Stimulated activated naive B cell treated with anti-CD40 and anti-IgM and Interleukin-4, amounts not matched to agents 10 μg/mL and 1 μg/mL and 100 μg/mL, for 72 hours (primary cell): ENCODE results near the gene KAZN.

Experiments
- ATAC-seq, 2 donors: fragments of 150-1000 bp; cut with Tn5 transposase; replicated peaks; 2 replicates each; pipeline ENCODE4 v1.10.0; 2021; ENCODE audit warnings: moderate library complexity in 1 of 2
- DNase-seq: peaks from one replicate; pipeline ENCODE4 v3.0.0; 2021
- H3K27ac Mint-ChIP-seq: one replicate; pipeline ENCODE4 v1.8.0; 2022; ENCODE audit warnings: mild to moderate bottlenecking, mixed read lengths
- H3K27me3 Mint-ChIP-seq, 2 donors: one replicate each; pipeline ENCODE4 v1.8.0; 2022; ENCODE audit warnings: mixed read lengths in 2 of 2
- H3K36me3 Mint-ChIP-seq, 2 donors: one replicate each; pipeline ENCODE4 v1.8.0; 2022; ENCODE audit warnings: mixed read lengths in 2 of 2, mild to moderate bottlenecking in 1 of 2
- H3K4me1 Mint-ChIP-seq, 2 donors: one replicate each; pipeline ENCODE4 v1.8.0; 2022; ENCODE audit warnings: mixed read lengths in 2 of 2, mild to moderate bottlenecking in 1 of 2
- H3K4me3 Mint-ChIP-seq, 2 donors: one replicate each; pipeline ENCODE4 v1.8.0; 2022; ENCODE audit warnings: mild to moderate bottlenecking in 2 of 2, mixed read lengths in 2 of 2, moderate library complexity in 1 of 2
- H3K9me3 Mint-ChIP-seq, 2 donors: one replicate each; pipeline ENCODE4 v1.8.0; 2022; ENCODE audit warnings: mixed read lengths in 2 of 2, mild to moderate bottlenecking in 1 of 2

The KAZN gene

DNA sequence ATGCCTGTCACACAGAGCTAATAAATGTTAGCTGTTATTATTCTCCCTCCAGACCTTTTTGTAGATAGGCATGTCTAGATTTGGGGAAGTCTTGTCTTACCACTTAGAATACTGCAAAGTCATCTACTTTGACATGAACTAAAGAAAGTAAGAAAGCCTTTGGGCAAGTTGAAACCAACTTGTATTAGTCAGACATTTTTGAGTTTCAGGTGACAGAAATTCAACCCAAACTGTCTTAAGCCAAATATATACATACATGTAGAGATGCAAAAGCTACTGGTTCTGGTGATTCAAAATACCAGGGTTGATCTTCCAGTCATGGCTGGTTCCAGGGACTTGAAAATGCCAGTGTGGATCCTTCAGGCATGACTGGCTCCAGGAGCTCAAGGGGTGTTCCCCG lies 278.3 kb downstream of the KAZN start:
- no peak for ATAC-seq
- H3K4me3 Mint-ChIP-seq = no peak overlapping the region
- H3K4me1 Mint-ChIP-seq = peaks cover 5 to 6% of the 10 kb centered on the region in 2 donors

GRCh38 chr1:14877224-14877623 lies 278.7 kb downstream of the KAZN start:
- Mint-ChIP-seq H3K27me3 (no peaks in the 10 kb centered on the region), H3K27ac (no peak overlapping the region), H3K4me1 (peaks cover 10 to 11% of the 10 kb centered on the region in 2 donors), H3K9me3 (no peaks in the 10 kb centered on the region), H3K36me3 (no peaks in the 10 kb centered on the region), H3K4me3 (no peak overlapping the region)
- DNase-seq (no peak), ATAC-seq (no peak)

More for the DNA sequence above, 278.3 kb downstream of the KAZN start:
- Mint-ChIP-seq H3K36me3 (no peaks in the 10 kb centered on the region), H3K9me3 (no peaks in the 10 kb centered on the region), H3K27me3 (peaks cover under 1 to 2% of the 10 kb centered on the region in 2 donors), H3K27ac (no peak overlapping the region)
- DNase-seq = no peak

- Mint-ChIP-seq H3K9me3 (no peaks in the 10 kb centered on the region), H3K27me3 (no peaks in the 10 kb centered on the region), H3K4me3 (no peak overlapping the region), H3K27ac (no peak overlapping the region), H3K36me3 (no peaks in the 10 kb centered on the region), H3K4me1 (peaks cover 15% of the 10 kb centered on the region in 2 donors)
- ATAC-seq (no peak), DNase-seq (no peak)
These were observed 279.6 kb downstream of the KAZN start for GRCh38 chr1:14878124-14878523.

GRCh38 chr1:14878951-14879350 lies 280.5 kb downstream of the KAZN start:
- Mint-ChIP-seq H3K36me3 (no peaks in the 10 kb centered on the region), H3K9me3 (no peaks in the 10 kb centered on the region), H3K4me1 (peaks cover 15 to 18% of the 10 kb centered on the region in 2 donors), H3K27me3 (no peaks in the 10 kb centered on the region), H3K4me3 (no peak overlapping the region), H3K27ac (no peak overlapping the region)
- ATAC-seq (no peak), DNase-seq (no peak)

DNA sequence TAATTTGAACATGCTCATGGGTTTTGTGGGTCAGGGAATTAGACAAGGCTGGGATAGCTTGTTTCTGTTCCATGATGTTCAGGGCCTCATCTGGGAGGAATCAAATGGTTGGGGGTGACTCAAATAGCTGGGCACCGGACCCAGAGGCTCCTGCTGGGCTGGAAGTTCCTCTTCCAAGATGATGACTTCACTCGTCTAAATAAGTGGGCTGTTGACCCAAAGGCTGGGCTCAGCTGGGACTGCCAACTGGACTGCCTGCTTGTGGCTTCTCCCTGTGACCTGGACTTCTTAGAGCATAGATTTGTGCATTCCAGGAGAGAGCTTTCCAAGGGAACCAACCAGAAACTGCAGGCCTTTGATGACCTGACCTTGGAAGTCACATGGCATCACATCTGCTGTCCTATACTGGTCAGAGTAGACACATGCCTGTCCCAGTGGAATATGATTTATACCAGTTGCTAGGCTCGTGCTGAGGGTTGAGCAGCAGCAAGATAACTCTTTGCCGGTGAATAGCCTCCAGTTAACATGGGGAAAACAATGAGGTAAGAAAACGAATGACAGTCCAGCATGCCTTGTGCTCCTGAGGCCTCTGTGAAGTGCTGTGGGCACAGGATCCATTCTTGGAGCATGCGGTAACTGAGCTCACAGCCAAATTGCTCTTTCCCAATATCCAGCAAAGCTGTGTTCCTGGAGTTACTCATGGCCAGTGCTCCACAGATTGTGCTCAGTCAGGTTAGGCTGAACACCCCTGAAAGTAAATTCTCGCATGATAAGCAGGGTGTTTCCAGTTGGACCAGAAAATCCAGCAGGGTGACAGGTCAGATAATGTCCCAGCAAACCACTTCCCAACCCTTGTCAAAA lies 282.2 kb downstream of the KAZN start:
- Mint-ChIP-seq H3K9me3 (no peaks in the 10 kb centered on the region), H3K27me3 (no peaks in the 10 kb centered on the region), H3K27ac (no peak overlapping the region), H3K36me3 (no peaks in the 10 kb centered on the region), H3K4me1 (peaks cover 15 to 18% of the 10 kb centered on the region in 2 donors), H3K4me3 (no peak overlapping the region)
- ATAC-seq (no peak), DNase-seq (no peak)

DNA sequence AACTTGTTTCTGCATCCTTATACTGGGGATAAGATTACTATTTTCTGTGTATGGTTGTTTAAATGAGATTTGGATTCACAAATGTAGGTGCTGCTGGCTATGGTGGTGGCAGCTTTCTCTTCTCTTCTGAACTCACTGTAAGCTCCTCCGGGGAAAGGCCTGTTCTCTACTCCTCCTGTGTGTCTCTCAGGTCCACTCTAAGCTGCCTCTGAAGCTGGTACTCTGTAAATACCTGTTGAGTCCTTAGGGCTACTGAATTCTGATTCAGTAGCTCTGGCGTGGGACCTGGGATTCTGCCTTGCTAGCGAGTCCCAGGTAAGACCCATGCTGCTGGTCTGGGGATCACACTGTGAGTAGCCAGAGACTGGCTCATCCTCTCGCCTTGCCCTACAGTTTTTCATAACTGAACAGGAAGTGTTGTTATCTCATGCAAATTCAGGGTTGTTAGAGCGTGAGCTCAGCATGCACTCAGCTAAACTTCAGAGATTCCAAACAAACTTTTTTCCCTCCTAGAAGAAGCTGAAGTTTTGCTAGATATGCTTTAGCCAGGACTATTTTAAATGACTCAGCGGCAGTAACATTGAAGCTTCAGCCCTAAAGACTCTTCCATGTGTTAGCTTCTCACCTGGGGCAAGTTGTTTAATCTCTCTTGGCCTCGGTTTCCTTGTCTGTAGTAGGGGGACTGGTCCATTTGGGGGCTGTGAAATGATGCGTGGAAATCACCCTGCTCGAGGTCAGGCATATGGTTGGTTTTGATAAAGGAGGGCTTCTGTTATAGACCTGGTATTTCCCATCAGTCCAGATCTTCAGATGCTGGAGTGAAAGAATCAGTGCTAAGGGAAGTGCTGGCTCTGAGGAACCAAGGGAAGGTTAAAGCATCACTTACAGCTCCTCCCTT lies 283.5 kb downstream of the KAZN start:
- Mint-ChIP-seq H3K27me3 (no peaks in the 10 kb centered on the region), H3K27ac (peak overlapping the region; percentile 87), H3K9me3 (no peaks in the 10 kb centered on the region), H3K4me1 (peaks cover 15 to 17% of the 10 kb centered on the region in 2 donors), H3K4me3 (no peak overlapping the region), H3K36me3 (no peaks in the 10 kb centered on the region)
- DNase-seq (peak; percentile 2), ATAC-seq (peak; percentile 87 to 91)

DNA sequence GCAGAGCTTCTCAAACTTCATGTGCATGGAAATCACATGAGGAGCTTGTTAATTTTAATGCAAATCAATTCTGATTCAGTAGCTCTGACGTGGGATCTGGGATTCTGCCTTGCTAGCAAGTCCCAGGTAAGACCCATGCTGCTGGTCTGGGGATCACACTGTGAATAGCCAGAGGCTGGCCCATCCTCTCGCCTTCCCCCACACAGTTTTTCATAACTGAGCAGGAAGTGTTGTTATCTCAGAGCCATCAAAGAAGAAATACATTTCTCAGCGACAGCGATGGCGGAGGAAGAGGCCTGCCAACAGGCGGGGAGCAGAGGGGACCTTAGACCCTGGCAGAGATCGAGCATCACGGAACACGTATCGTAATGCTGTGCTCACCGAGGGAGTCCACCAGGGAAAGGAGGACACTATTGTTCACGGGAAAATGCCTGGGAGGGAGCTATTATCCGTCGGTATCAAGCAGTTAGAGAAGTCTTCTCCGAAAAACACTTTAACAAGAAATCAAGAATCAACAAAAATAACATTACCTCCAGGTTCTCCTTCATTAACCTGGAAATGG lies 286.2 kb downstream of the KAZN start:
- peaks cover 15 to 17% of the 10 kb centered on the region in 2 donors for H3K4me1 Mint-ChIP-seq
- H3K9me3 Mint-ChIP-seq = no peaks in the 10 kb centered on the region
- DNase-seq (no peak), ATAC-seq (no peak)
- H3K36me3 Mint-ChIP-seq = no peaks in the 10 kb centered on the region
- no peak overlapping the region for H3K4me3 Mint-ChIP-seq
- no peak overlapping the region for H3K27ac Mint-ChIP-seq
- no peaks in the 10 kb centered on the region for H3K27me3 Mint-ChIP-seq

GRCh38 chr1:14887044-14887566 lies 288.6 kb downstream of the KAZN start:
- Mint-ChIP-seq H3K4me3 (no peak overlapping the region), H3K4me1 (peaks cover 6 to 9% of the 10 kb centered on the region in 2 donors), H3K36me3 (no peaks in the 10 kb centered on the region), H3K9me3 (no peaks in the 10 kb centered on the region), H3K27me3 (peaks cover 0 to under 1% of the 10 kb centered on the region in 2 donors), H3K27ac (no peak overlapping the region)
- ATAC-seq (no peak), DNase-seq (no peak)

DNA sequence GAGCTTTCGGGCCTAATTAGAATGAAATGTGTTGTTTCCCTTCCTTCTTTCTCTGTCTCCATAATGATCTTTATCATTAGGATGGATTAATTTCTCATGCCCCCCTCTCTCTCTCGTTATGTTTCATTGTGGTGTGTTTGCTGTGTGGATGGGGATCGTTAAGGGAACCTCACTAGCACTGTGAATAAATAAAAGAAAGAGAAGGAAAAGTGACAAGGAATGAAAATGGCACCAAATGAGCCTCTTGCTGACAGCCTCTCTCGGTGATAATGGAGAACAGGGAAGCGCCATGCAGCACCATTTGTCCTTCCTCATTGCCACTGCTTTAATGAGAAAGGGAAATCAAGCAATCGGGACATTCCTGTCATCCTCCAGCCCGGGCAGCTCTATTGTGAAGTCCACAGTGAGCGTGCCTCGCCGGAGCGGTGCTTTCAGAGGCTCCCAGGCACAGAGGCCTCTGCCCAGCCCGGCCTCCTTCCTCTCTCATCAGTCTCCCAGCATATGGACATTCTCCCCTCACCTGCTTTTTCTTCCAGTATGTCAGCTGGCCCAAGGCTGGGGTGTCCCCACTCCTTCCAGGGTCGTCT lies 289.4 kb downstream of the KAZN start:
- Mint-ChIP-seq H3K27ac (no peak overlapping the region), H3K36me3 (no peaks in the 10 kb centered on the region), H3K9me3 (no peaks in the 10 kb centered on the region), H3K4me1 (peaks cover 0 to 3% of the 10 kb centered on the region in 2 donors), H3K4me3 (no peak overlapping the region), H3K27me3 (peaks cover 0 to 8% of the 10 kb centered on the region in 2 donors)
- DNase-seq = no peak
- no peak for ATAC-seq

GRCh38 chr1:14888374-14888773 lies 289.9 kb downstream of the KAZN start:
- Mint-ChIP-seq H3K36me3 (no peaks in the 10 kb centered on the region), H3K4me3 (no peak overlapping the region), H3K4me1 (peaks cover 0 to 2% of the 10 kb centered on the region in 2 donors), H3K9me3 (no peaks in the 10 kb centered on the region), H3K27ac (no peak overlapping the region), H3K27me3 (peaks cover 0 to 9% of the 10 kb centered on the region in 2 donors)
- ATAC-seq = no peak
- no peak for DNase-seq

GRCh38 chr1:14889825-14890440 lies 291.4 kb downstream of the KAZN start:
- Mint-ChIP-seq H3K27ac (no peak overlapping the region), H3K27me3 (peaks cover 4 to 17% of the 10 kb centered on the region in 2 donors), H3K36me3 (no peaks in the 10 kb centered on the region), H3K4me3 (no peak overlapping the region), H3K4me1 (no peaks in the 10 kb centered on the region), H3K9me3 (no peaks in the 10 kb centered on the region)
- DNase-seq = no peak
- ATAC-seq = no peak

DNA sequence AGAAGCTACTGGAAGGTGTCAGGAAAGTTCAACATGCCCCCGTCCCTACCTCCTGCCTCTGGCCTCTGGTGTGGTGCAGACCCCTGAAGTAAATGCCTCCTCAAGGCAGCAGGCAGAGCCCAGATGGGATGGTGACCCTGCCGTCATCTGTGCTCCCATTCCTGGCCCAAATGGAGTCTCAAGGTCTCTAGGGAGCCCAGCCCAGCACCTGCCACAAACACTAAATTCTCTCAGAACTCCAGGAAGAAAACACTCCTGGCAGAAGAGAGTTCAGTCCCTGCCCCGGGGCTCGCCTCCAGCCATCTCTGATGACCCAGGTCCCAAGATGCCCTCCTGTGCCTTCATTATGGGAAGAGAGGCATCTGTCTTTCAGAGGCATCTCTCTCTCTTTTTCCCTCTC lies 293.5 kb downstream of the KAZN start:
- Mint-ChIP-seq H3K36me3 (no peaks in the 10 kb centered on the region), H3K27me3 (peaks cover 4 to 27% of the 10 kb centered on the region in 2 donors), H3K27ac (no peak overlapping the region), H3K4me3 (no peak overlapping the region), H3K4me1 (no peaks in the 10 kb centered on the region), H3K9me3 (peaks cover 0 to under 1% of the 10 kb centered on the region in 2 donors)
- DNase-seq = no peak
- ATAC-seq = no peak

- peaks cover 10 to 34% of the 10 kb centered on the region in 2 donors for H3K27me3 Mint-ChIP-seq
- no peak for ATAC-seq
- no peak overlapping the region for H3K4me3 Mint-ChIP-seq
- no peaks in the 10 kb centered on the region for H3K4me1 Mint-ChIP-seq
- H3K9me3 Mint-ChIP-seq = peaks cover 0 to 2% of the 10 kb centered on the region in 2 donors
- DNase-seq = no peak
- H3K36me3 Mint-ChIP-seq = no peaks in the 10 kb centered on the region
- no peak overlapping the region for H3K27ac Mint-ChIP-seq
These were observed 296.5 kb downstream of the KAZN start for GRCh38 chr1:14894811-14895560.
